K562 (cell line): ENCODE measurements around the gene VPS13D.

Experiments
- ERF ChIP-seq: fragments of 450-650 bp; formaldehyde crosslinking; IDR thresholded peaks from 2 replicates; pipeline ENCODE4 v1.4.0; 2020; ENCODE audit warnings: mild to moderate bottlenecking, mixed read lengths
- EZH2 ChIP-seq: IDR thresholded peaks from 2 replicates; pipeline ENCODE4 v1.6.1; 2012; ENCODE audit warnings: low read depth, mild to moderate bottlenecking, inconsistent platforms, low read length, borderline replicate concordance
- RBM34 ChIP-seq: fragments of 200-400 bp; formaldehyde crosslinking; IDR thresholded peaks from 2 replicates; pipeline ENCODE4 v1.6.1; 2018; ENCODE audit warnings: low read length, borderline replicate concordance; ENCODE audit not compliant: insufficient read depth
- SIN3A ChIP-seq, 2 experiments: fragments of 150-350 bp in 1 of 2; IDR thresholded peaks; 2 replicates each; pipeline ENCODE4 v1.6.1; 2011 to 2016; ENCODE audit warnings: borderline replicate concordance in 2 of 2, low read depth in 2 of 2, low read length in 2 of 2, mild to moderate bottlenecking in 2 of 2, moderate library complexity in 2 of 2; ENCODE audit not compliant: control insufficient read depth in 1 of 2
- ZNF76 ChIP-seq: fragments of 250-450 bp; sonication (Bioruptor Pico); IDR thresholded peaks from 2 replicates; pipeline ENCODE4 v1.4.0; 2020; ENCODE audit warnings: mild to moderate bottlenecking, moderate library complexity, borderline replicate concordance
- ZZZ3 ChIP-seq: fragments of 450-650 bp; IDR thresholded peaks from 2 replicates; pipeline ENCODE4 v1.6.1; 2016; ENCODE audit warnings: antibody characterized with exemption, mild to moderate bottlenecking, moderate library complexity
- TF ChIP-seq, protein P1 (sequence below), 3 experiments: IDR thresholded peaks in 2 of 3; conservative IDR thresholded peaks in 1 of 3; 2 replicates each; pipeline ENCODE4 v1.5.1; 2011 to 2012; ENCODE audit warnings: low read length in 3 of 3, mild to moderate bottlenecking in 3 of 3, control low read depth in 2 of 3, improper control_type of control experiment in 1 of 3, inconsistent platforms in 1 of 3, low read depth in 1 of 3, mixed read lengths in 1 of 3, moderate library complexity in 1 of 3; ENCODE audit not compliant: insufficient read depth in 2 of 3

- TF ChIP-seq ZZZ3 (no peak), RBM34 (no peak), SIN3A (IDR thresholded peaks at IDR 0.05; ENCODE audit: borderline replicate concordance in 2 of 2, control insufficient read depth in 1 of 2, low read depth in 2 of 2, low read length in 2 of 2) (no peak), ERF (CRISPR knock-in tag) (no peak; the same call in 1 of the 2 replicates), EZH2 (no peak), ZNF76 (CRISPR knock-in tag) (no peak)
- TF ChIP-seq, protein P1, sequence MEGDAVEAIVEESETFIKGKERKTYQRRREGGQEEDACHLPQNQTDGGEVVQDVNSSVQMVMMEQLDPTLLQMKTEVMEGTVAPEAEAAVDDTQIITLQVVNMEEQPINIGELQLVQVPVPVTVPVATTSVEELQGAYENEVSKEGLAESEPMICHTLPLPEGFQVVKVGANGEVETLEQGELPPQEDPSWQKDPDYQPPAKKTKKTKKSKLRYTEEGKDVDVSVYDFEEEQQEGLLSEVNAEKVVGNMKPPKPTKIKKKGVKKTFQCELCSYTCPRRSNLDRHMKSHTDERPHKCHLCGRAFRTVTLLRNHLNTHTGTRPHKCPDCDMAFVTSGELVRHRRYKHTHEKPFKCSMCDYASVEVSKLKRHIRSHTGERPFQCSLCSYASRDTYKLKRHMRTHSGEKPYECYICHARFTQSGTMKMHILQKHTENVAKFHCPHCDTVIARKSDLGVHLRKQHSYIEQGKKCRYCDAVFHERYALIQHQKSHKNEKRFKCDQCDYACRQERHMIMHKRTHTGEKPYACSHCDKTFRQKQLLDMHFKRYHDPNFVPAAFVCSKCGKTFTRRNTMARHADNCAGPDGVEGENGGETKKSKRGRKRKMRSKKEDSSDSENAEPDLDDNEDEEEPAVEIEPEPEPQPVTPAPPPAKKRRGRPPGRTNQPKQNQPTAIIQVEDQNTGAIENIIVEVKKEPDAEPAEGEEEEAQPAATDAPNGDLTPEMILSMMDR (IDR thresholded peaks at IDR 0.05 in 2 of 3, conservative IDR thresholded peaks at IDR 0.05 in 1 of 3; ENCODE audit: insufficient read depth in 2 of 3, low read depth in 1 of 3, low read length in 3 of 3), result no peak
Observed at GRCh38 chr1:12473596-12474362, 243.9 kb downstream of the VPS13D start.
